Naive B cell (primary cell): ENCODE data around the gene CRIP2. TPM values are rescaled to one million over a fixed set of nuclear protein-coding genes. Genes with fewer than 3 reads are reported as not detected.

Source experiments
- ATAC-seq, 2 donors: fragments of 150-1000 bp; cut with Tn5 transposase; 2 replicates each; pipeline ENCODE4 v1.10.0; 2021; ENCODE audit warnings: low read depth in 2 of 2, mild to moderate bottlenecking in 2 of 2, moderate library complexity in 2 of 2
- DNase-seq: peaks from one replicate; pipeline ENCODE4 v3.0.0; 2022
- H3K27ac Mint-ChIP-seq, 6 donors: one replicate each; pipeline ENCODE4 v1.8.0; 2020 to 2022; ENCODE audit warnings: mild to moderate bottlenecking in 6 of 6, mixed read lengths in 6 of 6, moderate library complexity in 5 of 6, inconsistent platforms in 2 of 6
- H3K27me3 Mint-ChIP-seq, 3 donors: one replicate each; pipeline ENCODE4 v1.8.0; 2021 to 2022; ENCODE audit warnings: mixed read lengths in 3 of 3, mild to moderate bottlenecking in 1 of 3
- H3K36me3 Mint-ChIP-seq, 2 donors: one replicate each; pipeline ENCODE4 v1.8.0; 2020 to 2022; ENCODE audit warnings: mixed read lengths in 2 of 2, inconsistent platforms in 1 of 2, mild to moderate bottlenecking in 1 of 2
- H3K4me1 Mint-ChIP-seq, 3 donors: one replicate each; pipeline ENCODE4 v1.8.0; 2020 to 2022; ENCODE audit warnings: mixed read lengths in 3 of 3, inconsistent platforms in 1 of 3, mild to moderate bottlenecking in 1 of 3, moderate library complexity in 1 of 3
- H3K4me3 Mint-ChIP-seq, 8 donors: one replicate each; pipeline ENCODE4 v1.8.0; 2020 to 2022; ENCODE audit warnings: mild to moderate bottlenecking in 8 of 8, mixed read lengths in 8 of 8, moderate library complexity in 8 of 8, inconsistent platforms in 2 of 8
- H3K9me3 Mint-ChIP-seq, 7 donors: one replicate each; pipeline ENCODE4 v1.8.0; 2020 to 2022; ENCODE audit warnings: mixed read lengths in 7 of 7, mild to moderate bottlenecking in 5 of 7, inconsistent platforms in 2 of 7, moderate library complexity in 1 of 7
- polyA plus RNA-seq, 6 donors: library from polyadenylated mRNA; unstranded; fragments of 300-500 nt; fragmentation: Illumina TruSeq; gene quantifications; one replicate each; pipeline ENCODE4 v1.2.3, GENCODE V29; 2021; ENCODE audit warnings: low read depth in 6 of 6

CRIP2 gene
- polyA plus RNA-seq, 6 donors from 2014 or later: 2.0 to 27.3 (median 8.4) TPM

DNA sequence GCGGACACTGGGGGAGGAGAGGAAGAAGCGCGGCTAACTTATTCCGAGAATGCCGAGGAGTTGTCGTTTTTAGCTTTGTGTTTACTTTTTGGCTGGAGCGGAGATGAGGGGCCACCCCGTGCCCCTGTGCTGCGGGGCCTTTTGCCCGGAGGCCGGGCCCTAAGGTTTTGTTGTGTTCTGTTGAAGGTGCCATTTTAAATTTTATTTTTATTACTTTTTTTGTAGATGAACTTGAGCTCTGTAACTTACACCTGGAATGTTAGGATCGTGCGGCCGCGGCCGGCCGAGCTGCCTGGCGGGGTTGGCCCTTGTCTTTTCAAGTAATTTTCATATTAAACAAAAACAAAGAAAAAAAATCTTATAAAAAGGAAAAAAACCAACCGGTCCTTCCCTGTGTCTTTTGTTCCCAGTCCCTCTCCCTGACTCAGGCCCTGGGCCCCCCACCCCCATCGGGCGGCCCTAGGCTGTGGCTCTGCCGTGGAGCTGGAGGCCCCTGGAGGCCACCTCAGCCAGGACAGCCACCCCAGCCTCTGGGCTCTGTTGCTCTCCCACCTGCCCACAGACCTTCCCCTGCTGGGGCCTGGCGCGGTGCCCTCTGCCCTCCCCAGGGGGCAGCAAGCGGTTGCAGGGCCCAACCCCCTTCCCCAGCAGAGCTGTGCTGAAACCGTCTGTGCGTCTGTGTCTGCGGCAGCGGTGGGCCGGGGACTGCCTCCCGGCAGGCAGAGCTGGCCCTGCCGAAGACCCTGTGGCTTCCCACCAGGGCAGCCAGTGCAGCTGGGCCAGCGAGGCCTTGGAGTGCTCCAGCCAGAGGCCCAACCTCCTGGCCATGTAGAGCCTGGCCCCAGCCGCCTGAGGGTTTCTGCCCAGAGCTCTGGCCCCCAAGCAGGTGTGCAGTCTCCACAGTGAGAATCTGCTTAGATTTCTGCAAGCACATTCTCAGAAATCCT is 4.0 kb upstream of the CRIP2 start:
- no peak for ATAC-seq
- Mint-ChIP-seq H3K4me1 (peaks cover 4 to 9% (median 6%) of the 10 kb centered on the region in 3 donors), H3K4me3 (no peak overlapping the region), H3K9me3 (no peaks in the 10 kb centered on the region), H3K27ac (peak overlapping the region in 1 of 6 donors; percentile 36), H3K27me3 (peaks cover 0 to 4% (median 0%) of the 10 kb centered on the region in 3 donors), H3K36me3 (no peaks in the 10 kb centered on the region)
- no peak for DNase-seq

DNA sequence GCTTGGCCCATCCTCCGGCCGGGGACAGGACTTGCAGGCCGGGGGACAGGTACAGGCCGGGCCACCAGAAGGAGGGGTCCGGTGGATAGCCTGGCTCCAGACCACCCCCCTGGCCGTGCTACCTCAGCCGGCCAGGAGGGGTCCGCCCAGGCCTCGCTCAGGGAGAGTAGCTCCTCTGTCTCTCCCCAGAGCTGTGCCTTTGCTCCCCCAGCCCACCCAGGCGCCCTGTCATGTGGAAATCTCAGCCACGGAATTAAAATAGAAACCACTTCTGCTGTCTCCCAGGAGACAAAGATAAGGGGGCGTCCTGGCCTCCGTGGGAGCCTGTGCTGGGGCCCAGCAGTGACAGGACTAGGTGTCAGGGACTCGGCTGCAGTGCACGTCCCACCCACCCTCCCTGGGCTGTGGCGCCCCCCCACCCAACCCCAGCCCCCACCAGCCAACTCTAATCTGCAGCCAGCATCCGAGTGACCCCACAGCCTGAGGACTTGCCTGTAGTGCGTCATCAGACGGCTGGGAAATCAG is 3.3 kb upstream of the CRIP2 start:
- Mint-ChIP-seq H3K4me1 (peaks cover 4 to 9% (median 6%) of the 10 kb centered on the region in 3 donors), H3K27me3 (peaks cover 0 to 4% (median 0%) of the 10 kb centered on the region in 3 donors), H3K4me3 (no peak overlapping the region), H3K27ac (no peak overlapping the region), H3K36me3 (no peaks in the 10 kb centered on the region), H3K9me3 (no peaks in the 10 kb centered on the region)
- DNase-seq: no peak
- ATAC-seq: no peak

DNA sequence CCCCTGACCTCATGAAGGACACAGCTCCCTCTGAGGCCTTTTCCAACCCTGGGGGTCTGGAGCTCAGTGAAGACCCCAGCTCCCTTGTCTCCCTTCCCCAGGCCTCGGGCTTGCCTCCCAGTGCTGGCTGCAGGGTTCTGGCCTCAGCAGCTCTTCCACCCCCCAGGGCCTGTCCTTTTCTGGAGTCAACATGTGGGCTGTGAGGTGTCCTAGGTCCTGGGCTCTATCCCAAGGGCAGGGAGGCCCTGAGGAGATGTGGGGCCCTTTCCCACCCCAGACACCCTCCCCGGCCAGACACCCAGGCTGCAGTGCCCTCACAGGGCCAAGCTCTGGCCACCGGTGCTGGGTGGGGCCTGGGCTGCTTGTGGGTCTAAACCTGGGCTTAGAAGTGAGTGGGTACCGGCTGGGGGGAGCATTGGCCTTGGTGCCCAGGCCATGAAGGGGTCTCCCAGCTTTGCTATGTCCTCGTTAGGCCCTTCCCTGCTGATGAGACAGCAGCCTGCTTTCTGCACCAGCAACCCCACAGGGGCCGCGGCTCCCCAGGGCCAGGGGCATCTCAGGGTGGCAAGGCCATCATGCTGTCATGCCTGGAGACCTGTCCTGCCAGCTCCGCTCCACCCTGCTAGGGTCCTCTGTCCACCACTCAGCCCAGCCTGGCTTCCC is 2.7 kb upstream of the CRIP2 start:
- H3K36me3 Mint-ChIP-seq: no peaks in the 10 kb centered on the region
- peaks cover 0 to 4% (median 0%) of the 10 kb centered on the region in 3 donors for H3K27me3 Mint-ChIP-seq
- no peak for DNase-seq
- H3K27ac Mint-ChIP-seq: no peak overlapping the region
- peaks cover 4 to 11% (median 6%) of the 10 kb centered on the region in 3 donors for H3K4me1 Mint-ChIP-seq
- H3K9me3 Mint-ChIP-seq: no peaks in the 10 kb centered on the region
- ATAC-seq: no peak
- H3K4me3 Mint-ChIP-seq: peak overlapping the region in 2 of 8 donors; percentile 35 to 83

DNA sequence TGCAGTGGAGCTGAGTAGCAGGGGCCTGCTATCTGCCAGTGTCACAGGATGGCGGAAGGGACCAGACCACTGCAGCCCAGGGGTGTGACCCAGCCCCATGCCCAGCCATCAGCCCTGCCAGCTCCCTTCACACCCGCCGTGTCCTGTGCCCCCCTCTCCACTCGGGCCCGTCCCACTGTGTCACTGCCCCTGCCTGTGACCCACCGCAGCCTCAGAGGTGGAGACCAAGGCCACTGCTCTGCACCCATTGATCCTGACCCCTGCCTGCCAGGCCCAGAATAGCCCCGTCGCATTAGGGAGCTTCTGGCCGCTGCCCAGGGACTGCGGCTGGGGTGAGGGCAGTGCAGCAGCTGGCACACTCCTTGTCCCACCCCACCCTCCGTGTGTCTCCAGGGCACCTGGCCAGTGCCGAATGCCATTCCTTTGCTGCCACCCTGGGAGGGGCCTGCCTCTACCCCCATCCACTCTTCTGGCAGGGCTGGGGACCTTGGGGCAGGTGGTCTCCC is 2.1 kb upstream of the CRIP2 start:
- DNase-seq (no peak), ATAC-seq (no peak)
- H3K4me1 Mint-ChIP-seq: peaks cover 9 to 16% (median 11%) of the 10 kb centered on the region in 3 donors
- H3K36me3 Mint-ChIP-seq: peaks cover 0 to 6% of the 10 kb centered on the region in 2 donors
- no peak overlapping the region for H3K27ac Mint-ChIP-seq
- peaks cover 0 to 9% (median 0%) of the 10 kb centered on the region in 3 donors for H3K27me3 Mint-ChIP-seq
- H3K9me3 Mint-ChIP-seq: peaks cover 0 to 2% (median 0%) of the 10 kb centered on the region in 7 donors
- peak overlapping the region in 2 of 8 donors; percentile 25 to 83 for H3K4me3 Mint-ChIP-seq

GRCh38 chr14:105473033-105473676 is 1.5 kb upstream of the CRIP2 start:
- Mint-ChIP-seq H3K4me3 (peak overlapping the region; percentile 56 to 91 (median 75)), H3K27ac (peak overlapping the region in 1 of 6 donors; percentile 39), H3K36me3 (peaks cover 0 to 8% of the 10 kb centered on the region in 2 donors), H3K4me1 (peaks cover 10 to 19% (median 14%) of the 10 kb centered on the region in 3 donors), H3K27me3 (peaks cover 0 to 9% (median 0%) of the 10 kb centered on the region in 3 donors), H3K9me3 (peaks cover 0 to 2% (median 0%) of the 10 kb centered on the region in 7 donors)
- ATAC-seq (no peak), DNase-seq (no peak)

GRCh38 chr14:105473677-105474482 is 741 bp upstream of the CRIP2 start:
- peak overlapping the region in 3 of 6 donors; percentile 39 to 83 (median 59) for H3K27ac Mint-ChIP-seq

GRCh38 chr14:105475269-105476096 is 862 bp downstream of the CRIP2 start:
- H3K4me3 Mint-ChIP-seq: peak overlapping the region; percentile 9 to 78 (median 44)
- DNase-seq (no peak), ATAC-seq (no peak)
- peak overlapping the region in 1 of 6 donors; percentile 34 for H3K27ac Mint-ChIP-seq
- peaks cover 0 to 9% (median 0%) of the 10 kb centered on the region in 3 donors for H3K27me3 Mint-ChIP-seq
- H3K4me1 Mint-ChIP-seq: peaks cover 20 to 30% (median 24%) of the 10 kb centered on the region in 3 donors
- peaks cover 0 to 2% (median 0%) of the 10 kb centered on the region in 7 donors for H3K9me3 Mint-ChIP-seq
- peaks cover 0 to 8% of the 10 kb centered on the region in 2 donors for H3K36me3 Mint-ChIP-seq

More at GRCh38 chr14:105473677-105474482, 741 bp upstream of the CRIP2 start:
- peaks cover 0 to 9% (median 0%) of the 10 kb centered on the region in 3 donors for H3K27me3 Mint-ChIP-seq
- H3K9me3 Mint-ChIP-seq: peaks cover 0 to 2% (median 0%) of the 10 kb centered on the region in 7 donors
- peaks cover 10 to 19% (median 14%) of the 10 kb centered on the region in 3 donors for H3K4me1 Mint-ChIP-seq
- DNase-seq (peak; percentile 53), ATAC-seq (peak; percentile 49 to 51)
- H3K4me3 Mint-ChIP-seq: peak overlapping the region; percentile 35 to 91 (median 75)
- peaks cover 0 to 8% of the 10 kb centered on the region in 2 donors for H3K36me3 Mint-ChIP-seq

GRCh38 chr14:105476097-105476830 is 1.6 kb downstream of the CRIP2 start:
- ATAC-seq (no peak), DNase-seq (no peak)
- Mint-ChIP-seq H3K36me3 (peaks cover 0 to 8% of the 10 kb centered on the region in 2 donors), H3K4me1 (peaks cover 27 to 38% (median 32%) of the 10 kb centered on the region in 3 donors), H3K27ac (peak overlapping the region in 2 of 6 donors; percentile 36 to 84), H3K27me3 (peaks cover 0 to 9% (median 0%) of the 10 kb centered on the region in 3 donors), H3K9me3 (peaks cover 0 to 2% (median 0%) of the 10 kb centered on the region in 7 donors), H3K4me3 (peak overlapping the region in 7 of 8 donors; percentile 16 to 84 (median 33))

GRCh38 chr14:105476831-105477659 is 2.4 kb downstream of the CRIP2 start:
- peaks cover 0 to 9% (median 0%) of the 10 kb centered on the region in 3 donors for H3K27me3 Mint-ChIP-seq
- ATAC-seq (no peak), DNase-seq (no peak)
- H3K27ac Mint-ChIP-seq: peak overlapping the region; percentile 4 to 88 (median 48)
- H3K9me3 Mint-ChIP-seq: peaks cover 0 to 2% (median 0%) of the 10 kb centered on the region in 7 donors
- peaks cover 0 to 8% of the 10 kb centered on the region in 2 donors for H3K36me3 Mint-ChIP-seq
- peak overlapping the region in 5 of 8 donors; percentile 47 to 84 (median 62) for H3K4me3 Mint-ChIP-seq
- H3K4me1 Mint-ChIP-seq: peaks cover 29 to 46% (median 37%) of the 10 kb centered on the region in 3 donors
